GM12878 (cell line): ENCODE measurements around the gene GPC3. TPM values are rescaled to one million over a fixed set of nuclear protein-coding genes. Genes with fewer than 3 reads are reported as not detected.

Experiments used
- ATAC-seq: fragments of 200-7000 bp; cut with Tn5 transposase; 3 replicates; pipeline ENCODE4 v1.9.1; 2020; ENCODE audit warnings: mild to moderate bottlenecking, moderate library complexity
- BruUV-seq: library from RNA; stranded (reverse); fragments of 400-500 nt; replicated peaks from 2 replicates; lab custom pipeline; 2021; lab: Mats Ljungman, UMichigan
- CTCF ChIA-PET: fragments of 300-600 bp; sonication (Branson Sonifier 250); formaldehyde crosslinking; extraction: SDS; loops from one replicate; lab custom pipeline; 2021; ENCODE audit warnings: inconsistent platforms; lab: Yijun Ruan, JAX
- POLR2A ChIA-PET: fragments of 350-600 bp; formaldehyde crosslinking; extraction: SDS; loops from one replicate; lab custom pipeline; 2021; ENCODE audit warnings: inconsistent platforms; lab: Charles Lee
- RAD21 ChIA-PET: fragments of 300-600 bp; sonication (Branson Sonifier 250); formaldehyde crosslinking; loops from one replicate; lab custom pipeline; 2023; ENCODE audit warnings: antibody characterized with exemption; ENCODE audit not compliant: unreplicated experiment; lab: Charles Lee
- SMC1A ChIA-PET: fragments of 300-600 bp; sonication (Branson Sonifier 250); formaldehyde crosslinking; loops from one replicate; lab custom pipeline; 2023; ENCODE audit not compliant: unreplicated experiment, uncharacterized antibody; lab: Charles Lee
- DNase-seq: peaks from one replicate; pipeline ENCODE4 v3.0.0-alpha.2; 2011; ENCODE audit warnings: low read depth, low spot score
- FAIRE-seq: peaks from 3 replicates; lab custom pipeline; 2011; peaks lifted over from hg19 to GRCh38; lab: Jason Lieb, UNC
- H2AFZ ChIP-seq: 2 replicates; pipeline ENCODE4 v1.6.0; 2011; ENCODE audit warnings: low read depth, low read length, control low read depth; ENCODE audit not compliant: control insufficient read depth
- H3K27ac ChIP-seq: 2 replicates; pipeline ENCODE4 v1.5.1; 2011; ENCODE audit warnings: control low read depth; ENCODE audit not compliant: control insufficient read depth, insufficient read depth
- H3K27me3 ChIP-seq, 2 experiments: replicated peaks in 1 of 2; 2 replicates each; pipeline versions ENCODE4 v1.6.0 to v1.6.1; 2011; ENCODE audit warnings: low read length in 1 of 2; ENCODE audit not compliant: control insufficient read depth in 2 of 2, insufficient read depth in 2 of 2
- H3K36me3 ChIP-seq, 2 experiments: 2 replicates each; pipeline ENCODE4 v1.5.1; 2011; ENCODE audit warnings: low read length in 1 of 2; ENCODE audit not compliant: control insufficient read depth in 2 of 2, insufficient read depth in 2 of 2
- H3K4me1 ChIP-seq: 2 replicates; pipeline ENCODE4 v1.6.1; 2011; ENCODE audit warnings: mild to moderate bottlenecking, low read length, moderate library complexity, mixed read lengths; ENCODE audit not compliant: control insufficient read depth, insufficient read depth
- H3K4me2 ChIP-seq: 2 replicates; pipeline ENCODE4 v1.6.0; 2011; ENCODE audit warnings: control low read depth; ENCODE audit not compliant: control insufficient read depth, insufficient read depth
- H3K4me3 ChIP-seq: fragments of 200-600 bp; sonication (generic); 2 replicates; pipeline ENCODE4 v1.5.1; 2016
- H3K79me2 ChIP-seq: 2 replicates; pipeline ENCODE4 v1.6.0; 2011; ENCODE audit warnings: low read length; ENCODE audit not compliant: control insufficient read depth, insufficient read depth
- H3K9ac ChIP-seq: 2 replicates; pipeline ENCODE4 v1.8.0; 2011; ENCODE audit warnings: low read length, control low read depth, mixed read lengths; ENCODE audit not compliant: control insufficient read depth, insufficient read depth
- H3K9me3 ChIP-seq: replicated peaks from 3 replicates; pipeline ENCODE4 v1.5.1; 2011; ENCODE audit warnings: mild to moderate bottlenecking, low read length; ENCODE audit not compliant: control insufficient read depth, insufficient read depth
- H4K20me1 ChIP-seq: 2 replicates; pipeline ENCODE4 v1.6.0; 2011; ENCODE audit not compliant: control insufficient read depth, insufficient read depth
- CHD2 ChIP-seq: IDR thresholded peaks from 2 replicates; pipeline ENCODE4 v1.6.1; 2011; ENCODE audit warnings: low read depth, low read length, improper control_type of control experiment, borderline replicate concordance
- CTCF ChIP-seq, 3 experiments: IDR thresholded peaks in 2 of 3; conservative IDR thresholded peaks in 1 of 3; 2 replicates each; pipeline ENCODE4 v1.5.1; 2011; ENCODE audit warnings: low read depth in 3 of 3, low read length in 3 of 3, mild to moderate bottlenecking in 3 of 3, control low read depth in 2 of 3, moderate library complexity in 2 of 3, inconsistent platforms in 1 of 3, mixed read lengths in 1 of 3; ENCODE audit not compliant: control insufficient read depth in 2 of 3, insufficient read depth in 1 of 3; ENCODE audit errors: extremely low read depth in 1 of 3
- E4F1 ChIP-seq: fragments of 450-650 bp; IDR thresholded peaks from 2 replicates; pipeline ENCODE4 v1.6.1; 2018; ENCODE audit warnings: borderline replicate concordance, mild to moderate bottlenecking; ENCODE audit not compliant: partially characterized antibody
- RAD21 ChIP-seq: IDR thresholded peaks from 2 replicates; pipeline ENCODE4 v1.6.1; 2011; ENCODE audit warnings: mild to moderate bottlenecking, low read depth, low read length, moderate library complexity; ENCODE audit not compliant: insufficient read depth
- SIN3A ChIP-seq: IDR thresholded peaks from 2 replicates; pipeline ENCODE4 v1.6.1; 2012; ENCODE audit warnings: low read depth, low read length, improper control_type of control experiment
- SKIL ChIP-seq: fragments of 450-650 bp; IDR thresholded peaks from 2 replicates; pipeline ENCODE4 v1.6.1; 2017; ENCODE audit warnings: mild to moderate bottlenecking, low read depth, inconsistent platforms; ENCODE audit not compliant: poor library complexity, severe bottlenecking
- TBL1XR1 ChIP-seq: IDR thresholded peaks from 2 replicates; pipeline ENCODE4 v1.6.1; 2012; ENCODE audit warnings: low read depth, low read length, improper control_type of control experiment
- WGBS: methylation state at CpG from one replicate; pipeline ENCODE4 v1.1.6; 2016; ENCODE audit warnings: low lambda C conversion rate; ENCODE audit not compliant: insufficient replicate concordance, insufficient coverage; ENCODE audit errors: missing lambda C conversion rate; 5-methylcytosine and 5-hydroxymethylcytosine counted together
- in situ Hi-C: fragments of 300-500 bp; cut with MboI; formaldehyde crosslinking; loops from 9 replicates; pipeline ENCODE4 v1.14.3; 2018; ENCODE audit warnings: mixed read lengths
- intact Hi-C: fragments of 100-400 bp; cut with micrococcal nuclease; formaldehyde crosslinking; loops from one replicate; pipeline ENCODE4 v1.14.2; 2022; ENCODE audit not compliant: unreplicated experiment
- polyA plus RNA-seq, 11 experiments: library from polyadenylated mRNA; depleted of rRNA in 4 of 11; unstranded in 6 of 11; stranded (reverse) in 5 of 11; fragments of >200 nt; fragmentation: Nextera tagmentation in 4 of 11; fragmentation: Illumina TruSeq in 1 of 11; extraction: Ambion mirVana in 4 of 11; extraction: Trizol in 1 of 11; gene quantifications; 1 replicate in 1 of 11; 2 replicates in 10 of 11; pipeline versions ENCODE4 v1.2.1 to v1.2.3, GENCODE V29; 2011 to 2016; ENCODE audit warnings: inconsistent platforms in 2 of 11, missing spikeins in 2 of 11, low read depth in 1 of 11
- total RNA-seq, 4 experiments: library from RNA; depleted of rRNA in 3 of 4; stranded (reverse); fragments of >200 nt in 3 of 4; fragmentation: Illumina TruSeq in 1 of 4; extraction: Trizol in 1 of 4; gene quantifications; 2 replicates each; pipeline versions ENCODE4 v1.2.1 to v1.2.3, GENCODE V29; 2013 to 2021

The GPC3 gene
- total and polyA plus RNA-seq, 10 of the 15 experiments (the other 5 are each of a cell fraction or from before 2014, with no cell fraction given) = 0.09 to 0.82 TPM; not detected in 8

- ChIA-PET SMC1A (no interaction called here), POLR2A (no interaction called here), CTCF (no interaction called here), RAD21 (no interaction called here)
- Histone ChIP-seq H2AFZ (no peak overlapping the region), H3K9ac (no peak overlapping the region), H3K4me3 (no peak overlapping the region), H3K27me3 (no peaks in the 10 kb centered on the region), H3K27ac (no peak overlapping the region), H3K4me1 (no peaks in the 10 kb centered on the region), H3K79me2 (no peaks in the 10 kb centered on the region), H3K4me2 (no peak overlapping the region), H3K36me3 (no peaks in the 10 kb centered on the region), H3K9me3 (no peaks in the 10 kb centered on the region), H4K20me1 (no peaks in the 10 kb centered on the region)
- ATAC-seq (peak; percentile 62), FAIRE-seq (no peak), DNase-seq (no peak)
- 26% methylated on average over 7 of the region's 7 CpGs for WGBS
- intact Hi-C loops = no loop called here
- TF ChIP-seq SIN3A = no peak
- TF ChIP-seq CTCF (IDR thresholded peaks at IDR 0.05 in 2 of 3, conservative IDR thresholded peaks at IDR 0.05 in 1 of 3; ENCODE audit: control insufficient read depth in 2 of 3, extremely low read depth in 1 of 3, insufficient read depth in 1 of 3, low read depth in 3 of 3, low read length in 3 of 3) = peak; percentile 40 to 59 (median 52); a peak in 5 of 6 replicates
- TF ChIP-seq RAD21 = peak; percentile 22; the same call in 1 of the 2 replicates
- no TSS peak for BruUV-seq
- in situ Hi-C loops = no loop called here
These were observed 209.3 kb downstream of the GPC3 start for GRCh38 chrX:133776072-133776471.

- Histone ChIP-seq H3K27ac (no peak overlapping the region), H3K36me3 (no peaks in the 10 kb centered on the region), H2AFZ (no peak overlapping the region), H4K20me1 (no peaks in the 10 kb centered on the region), H3K4me1 (no peaks in the 10 kb centered on the region), H3K79me2 (no peaks in the 10 kb centered on the region), H3K4me2 (no peak overlapping the region), H3K9ac (no peak overlapping the region), H3K9me3 (no peaks in the 10 kb centered on the region), H3K27me3 (no peaks in the 10 kb centered on the region), H3K4me3 (no peak overlapping the region)
- BruUV-seq = no TSS peak
- ChIA-PET SMC1A (interaction anchor here (1.0 to 1.4 kb wide), 2 partner anchors 73 to 440 kb away, joined by 3 to 4 read pairs; no protein-coding TSS in a partner anchor), POLR2A (no interaction called here), RAD21 (no interaction called here), CTCF (interaction anchor here (1.0 kb wide), 1 partner anchor 64 kb away, joined by 3 read pairs; no protein-coding TSS in a partner anchor)
- FAIRE-seq (no peak), ATAC-seq (no peak), DNase-seq (no peak)
- 88% methylated on average over 1 of the region's 1 CpG for WGBS
- in situ Hi-C loops = no loop called here
- TF ChIP-seq TBL1XR1 = no peak
- no peak for TF ChIP-seq SKIL
- TF ChIP-seq CHD2 = no peak
- TF ChIP-seq E4F1 = no peak
- intact Hi-C loops = no loop called here
These were observed 210.6 kb downstream of the GPC3 start for GRCh38 chrX:133774807-133775206.
